Measurements from ENCODE around the gene RNF34. TPM values are rescaled to one million over a fixed set of nuclear protein-coding genes. Genes with fewer than 3 reads are reported as not detected.

Gene RNF34
- total RNA-seq, 2 donors from 2014 or later, result 20.3 to 51.5 TPM

- no peak for DNase-seq (ENCODE audit: low spot score)
- intact Hi-C loops (cut with DNase I), result no loop called here
- peaks cover 0 to 5% of the 10 kb centered on the region in 2 donors for H3K36me3 ChIP-seq
Measured at GRCh38 chr12:121424624-121424975, 24.7 kb downstream of the RNF34 start.

GRCh38 chr12:121427556-121428050 is 27.7 kb downstream of the RNF34 start:
- Histone ChIP-seq H3K36me3 (peaks cover 5 to 6% of the 10 kb centered on the region in 2 donors), H3K9me3 (no peaks in the 10 kb centered on the region), H3K27me3 (replicated peaks; ENCODE audit: insufficient read depth) (no peaks in the 10 kb centered on the region), H3K4me1 (replicated peaks) (no peaks in the 10 kb centered on the region), H3K27ac (no peak overlapping the region), H3K4me3 (no peak overlapping the region)
- DNase-seq (ENCODE audit: low spot score), result no peak
- WGBS, result 78% methylated on average over 2 of the region's 2 CpGs
- intact Hi-C loops (cut with DNase I), result no loop called here
- TF ChIP-seq CTCF (IDR thresholded peaks at IDR 0.05) (no peak), POLR2AphosphoS5 (IDR thresholded peaks at IDR 0.05) (no peak), POLR2A (IDR thresholded peaks at IDR 0.05) (no peak)

More at GRCh38 chr12:121424624-121424975, 24.7 kb downstream of the RNF34 start:
- Histone ChIP-seq H3K27ac (no peak overlapping the region), H3K4me3 (no peak overlapping the region), H3K27me3 (replicated peaks; ENCODE audit: insufficient read depth) (no peaks in the 10 kb centered on the region), H3K4me1 (replicated peaks) (no peaks in the 10 kb centered on the region), H3K9me3 (no peaks in the 10 kb centered on the region)
- TF ChIP-seq POLR2AphosphoS5 (IDR thresholded peaks at IDR 0.05), result no peak
- TF ChIP-seq POLR2A (IDR thresholded peaks at IDR 0.05), result no peak
- no peak for TF ChIP-seq CTCF (IDR thresholded peaks at IDR 0.05)
- 96% methylated on average over 1 of the region's 1 CpG for WGBS

- Histone ChIP-seq H3K4me3 (no peak overlapping the region), H3K4me1 (replicated peaks) (no peaks in the 10 kb centered on the region), H3K36me3 (peaks cover 5 to 8% of the 10 kb centered on the region in 2 donors), H3K9me3 (no peaks in the 10 kb centered on the region), H3K27me3 (replicated peaks; ENCODE audit: insufficient read depth) (no peaks in the 10 kb centered on the region), H3K27ac (no peak overlapping the region)
- intact Hi-C loops (cut with DNase I), result no loop called here
- DNase-seq (ENCODE audit: low spot score), result no peak
- TF ChIP-seq POLR2AphosphoS5 (IDR thresholded peaks at IDR 0.05) (no peak), POLR2A (IDR thresholded peaks at IDR 0.05) (no peak), CTCF (IDR thresholded peaks at IDR 0.05) (no peak)
- 90% methylated on average over 6 of the region's 6 CpGs for WGBS
Measured at GRCh38 chr12:121428883-121429282, 29.0 kb downstream of the RNF34 start.

GRCh38 chr12:121430833-121431415 is 31.0 kb downstream of the RNF34 start:
- no peak for TF ChIP-seq POLR2AphosphoS5 (IDR thresholded peaks at IDR 0.05)
- no peak for TF ChIP-seq POLR2A (IDR thresholded peaks at IDR 0.05)
- no peak for TF ChIP-seq CTCF (IDR thresholded peaks at IDR 0.05)
- 94% methylated on average over 6 of the region's 6 CpGs for WGBS
- Histone ChIP-seq H3K27me3 (replicated peaks; ENCODE audit: insufficient read depth) (no peaks in the 10 kb centered on the region), H3K4me1 (replicated peaks) (no peaks in the 10 kb centered on the region), H3K4me3 (no peak overlapping the region), H3K9me3 (no peaks in the 10 kb centered on the region), H3K36me3 (peaks cover 5 to 8% of the 10 kb centered on the region in 2 donors), H3K27ac (no peak overlapping the region)
- DNase-seq (ENCODE audit: low spot score), result no peak
- intact Hi-C loops (cut with DNase I), result no loop called here
